Osteocyte (in vitro differentiated cells): ENCODE data around the gene SMTNL1. TPM values are rescaled to one million over a fixed set of nuclear protein-coding genes. Genes with fewer than 3 reads are reported as not detected.

Source experiments
- DNase-seq: peaks from one replicate; pipeline ENCODE4 v3.0.0; 2021; ENCODE audit warnings: mixed read lengths; ENCODE audit not compliant: unreplicated experiment; ENCODE audit errors: extremely low spot score
- H3K27ac Mint-ChIP-seq: one replicate; pipeline ENCODE4 v1.8.0; 2021; ENCODE audit warnings: mild to moderate bottlenecking, mixed read lengths; ENCODE audit not compliant: unreplicated experiment
- H3K27me3 Mint-ChIP-seq: one replicate; pipeline ENCODE4 v1.8.0; 2021; ENCODE audit warnings: mixed read lengths; ENCODE audit not compliant: unreplicated experiment
- H3K36me3 Mint-ChIP-seq: one replicate; pipeline ENCODE4 v1.8.0; 2021; ENCODE audit warnings: mixed read lengths; ENCODE audit not compliant: unreplicated experiment
- H3K4me1 Mint-ChIP-seq: one replicate; pipeline ENCODE4 v1.8.0; 2021; ENCODE audit warnings: mixed read lengths; ENCODE audit not compliant: unreplicated experiment
- H3K4me3 Mint-ChIP-seq: one replicate; pipeline ENCODE4 v1.8.0; 2021; ENCODE audit warnings: mild to moderate bottlenecking, moderate library complexity, mixed read lengths; ENCODE audit not compliant: unreplicated experiment
- H3K9me3 Mint-ChIP-seq: one replicate; pipeline ENCODE4 v1.8.0; 2021; ENCODE audit warnings: mixed read lengths; ENCODE audit not compliant: unreplicated experiment
- CTCF ChIP-seq: fragments of 200-600 bp; sonication (generic); IDR thresholded peaks from 2 replicates; pipeline ENCODE4 v1.5.0; 2021; ENCODE audit warnings: antibody characterized with exemption, mild to moderate bottlenecking, moderate library complexity
- total RNA-seq: library from RNA; stranded (reverse); gene quantifications from 2 replicates; pipeline ENCODE4 v1.2.1, GENCODE V29; 2021

Gene SMTNL1
- total RNA-seq, 1 donor from 2014 or later = not detected

GRCh38 chr11:57511741-57512430 lies 25.5 kb upstream of the SMTNL1 start:
- Mint-ChIP-seq H3K27ac (peak overlapping the region; percentile 35), H3K4me1 (peaks cover 8% of the 10 kb centered on the region), H3K4me3 (no peak overlapping the region), H3K36me3 (no peaks in the 10 kb centered on the region), H3K27me3 (no peaks in the 10 kb centered on the region), H3K9me3 (no peaks in the 10 kb centered on the region)
- TF ChIP-seq CTCF = no peak
- DNase-seq = no peak

GRCh38 chr11:57512646-57513451 lies 24.5 kb upstream of the SMTNL1 start:
- H3K27ac Mint-ChIP-seq = no peak overlapping the region
- H3K4me1 Mint-ChIP-seq = peaks cover 8% of the 10 kb centered on the region
- H3K4me3 Mint-ChIP-seq = no peak overlapping the region
- no peaks in the 10 kb centered on the region for H3K36me3 Mint-ChIP-seq
- no peak for TF ChIP-seq CTCF
- no peaks in the 10 kb centered on the region for H3K27me3 Mint-ChIP-seq
- H3K9me3 Mint-ChIP-seq = no peaks in the 10 kb centered on the region
- DNase-seq = no peak

GRCh38 chr11:57513452-57513795 lies 24.0 kb upstream of the SMTNL1 start:
- H3K4me1 Mint-ChIP-seq = peaks cover 8% of the 10 kb centered on the region
- no peaks in the 10 kb centered on the region for H3K9me3 Mint-ChIP-seq
- TF ChIP-seq CTCF = no peak
- no peak overlapping the region for H3K27ac Mint-ChIP-seq
- no peaks in the 10 kb centered on the region for H3K27me3 Mint-ChIP-seq
- no peaks in the 10 kb centered on the region for H3K36me3 Mint-ChIP-seq
- DNase-seq = no peak
- H3K4me3 Mint-ChIP-seq = peak overlapping the region; percentile 36

- no peak overlapping the region for H3K27ac Mint-ChIP-seq
- no peak for DNase-seq
- no peak for TF ChIP-seq CTCF
- peaks cover 8% of the 10 kb centered on the region for H3K4me1 Mint-ChIP-seq
- peak overlapping the region; percentile 97 for H3K4me3 Mint-ChIP-seq
- no peaks in the 10 kb centered on the region for H3K27me3 Mint-ChIP-seq
- H3K9me3 Mint-ChIP-seq = no peaks in the 10 kb centered on the region
- no peaks in the 10 kb centered on the region for H3K36me3 Mint-ChIP-seq
Observed at GRCh38 chr11:57513911-57514537, 23.4 kb upstream of the SMTNL1 start.
